K562 (cell line): Measurements from ENCODE around the gene PUS3. TPM values are rescaled to one million over a fixed set of nuclear protein-coding genes. Genes with fewer than 3 reads are reported as not detected.

Experiments used
- ARID3A ChIP-seq: IDR thresholded peaks from 2 replicates; pipeline ENCODE4 v1.6.1; 2012; ENCODE audit warnings: low read depth, low read length, improper control_type of control experiment, borderline replicate concordance
- HDAC6 ChIP-seq: IDR thresholded peaks from 2 replicates; pipeline ENCODE4 v1.6.1; 2012; ENCODE audit warnings: low read depth, mild to moderate bottlenecking, control low read depth, inconsistent platforms, low read length, moderate library complexity
- MCM7 ChIP-seq, 2 experiments: fragments of 450-650 bp; IDR thresholded peaks; 2 replicates each; pipeline ENCODE4 v1.6.1; 2016 to 2018
- TCFL5 ChIP-seq: fragments of 250-450 bp; sonication (Bioruptor Pico); conservative IDR thresholded peaks from 2 replicates; pipeline ENCODE4 v1.6.1; 2021; ENCODE audit warnings: mild to moderate bottlenecking, moderate library complexity, matching md5 sums
- TFAP4 ChIP-seq: sonication (generic); formaldehyde crosslinking; IDR thresholded peaks from 2 replicates; pipeline ENCODE4 v1.8.0; 2022; ENCODE audit warnings: missing genetic modification reagents, mild to moderate bottlenecking, moderate library complexity, borderline replicate concordance
- TSHZ1 ChIP-seq: fragments of 250-450 bp; sonication (Bioruptor Pico); IDR thresholded peaks from 2 replicates; pipeline ENCODE4 v1.4.0; 2020; ENCODE audit warnings: mild to moderate bottlenecking, moderate library complexity
- ZNF75A ChIP-seq: fragments of 450-650 bp; formaldehyde crosslinking; IDR thresholded peaks from 2 replicates; pipeline ENCODE4 v1.4.0; 2020; ENCODE audit warnings: mild to moderate bottlenecking
- polyA plus RNA-seq, 8 experiments: library from polyadenylated mRNA; depleted of rRNA in 4 of 8; stranded (reverse) in 5 of 8; unstranded in 3 of 8; fragments of >200 nt; fragmentation: Nextera tagmentation in 2 of 8; fragmentation: Illumina TruSeq in 1 of 8; extraction: Ambion mirVana in 2 of 8; extraction: Trizol in 1 of 8; gene quantifications; 2 replicates each; pipeline versions ENCODE4 v1.2.1 to v1.2.3, GENCODE V29; 2011 to 2014; ENCODE audit warnings: inconsistent platforms in 1 of 8, missing spikeins in 1 of 8
- total RNA-seq, 7 experiments: library from RNA; depleted of rRNA in 6 of 7; stranded (reverse); fragments of >200 nt in 6 of 7; fragmentation: Illumina TruSeq in 2 of 7; extraction: Trizol in 2 of 7; gene quantifications; 2 replicates each; pipeline versions ENCODE4 v1.2.1 to v1.2.3, GENCODE V29; 2011 to 2021; ENCODE audit warnings: low replicate concordance in 1 of 7
- TF ChIP-seq, protein P1 (sequence below), 2 experiments: IDR thresholded peaks; 2 replicates each; pipeline ENCODE4 v1.6.1; 2012; ENCODE audit warnings: improper control_type of control experiment in 2 of 2, low read depth in 2 of 2, low read length in 2 of 2, borderline replicate concordance in 1 of 2
- TF ChIP-seq, protein P2 (sequence below): fragments of 250-450 bp; sonication (Bioruptor Pico); IDR thresholded peaks from 2 replicates; pipeline ENCODE4 v1.8.0; 2022; ENCODE audit warnings: inconsistent platforms, mild to moderate bottlenecking, moderate library complexity, borderline replicate concordance
- TF ChIP-seq, protein P3 (sequence below): fragments of 200-800 bp; sonication (Bioruptor generic); IDR thresholded peaks from 2 replicates; pipeline ENCODE4 v1.6.1; 2016; ENCODE audit warnings: missing genetic modification characterization, missing compliant biosample characterization

Gene PUS3
- total and polyA plus RNA-seq, 9 of the 15 experiments (the other 6 are each of a cell fraction or from before 2014, with no cell fraction given), result 16.5 to 49.2 (median 35.9) TPM

DNA sequence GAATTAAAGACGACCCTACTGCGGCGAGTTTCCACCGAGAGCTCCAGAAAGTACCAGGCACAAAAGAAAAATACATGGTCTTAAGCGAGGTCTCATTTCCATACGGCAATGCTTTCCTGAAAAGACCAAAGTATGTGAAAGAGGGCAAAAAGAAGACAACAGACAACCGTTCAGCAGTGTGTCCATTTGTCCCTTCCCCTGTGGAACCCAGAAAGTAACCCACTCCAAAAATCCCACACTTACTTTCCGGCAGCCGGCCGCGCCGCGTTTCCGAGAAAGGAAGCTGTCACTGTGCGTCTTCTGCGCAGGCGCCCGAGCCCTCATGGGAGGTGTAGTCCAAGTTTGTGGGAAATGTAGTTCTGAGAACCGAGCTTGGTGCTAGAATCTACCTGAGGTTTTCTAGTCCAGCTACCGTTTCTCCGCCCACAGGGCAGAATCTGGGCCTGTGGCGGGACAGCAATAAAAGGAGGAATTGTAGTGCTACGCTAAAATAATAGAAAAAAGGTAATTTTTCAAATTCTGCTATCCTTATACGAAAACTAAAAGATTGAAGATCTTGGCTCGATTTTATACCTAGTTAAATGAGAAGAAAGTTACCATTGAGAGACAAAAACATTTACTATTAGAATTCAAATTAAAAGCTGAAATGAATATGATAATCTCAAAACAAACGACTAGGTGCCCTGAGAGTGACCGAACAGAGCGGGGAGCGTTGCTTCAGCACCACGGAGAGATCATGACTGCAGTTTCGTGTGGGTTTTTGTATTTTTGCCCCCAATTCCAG, at the start of gene PUS3 (continued):
- peak; percentile 20; the same call in 1 of the 2 replicates for TF ChIP-seq TFAP4 (CRISPR knock-in tag)
- TF ChIP-seq ZNF75A (CRISPR knock-in tag), result no peak
- TF ChIP-seq TCFL5 (CRISPR knock-in tag), result no peak
- no peak for TF ChIP-seq TSHZ1
- TF ChIP-seq, protein P1, sequence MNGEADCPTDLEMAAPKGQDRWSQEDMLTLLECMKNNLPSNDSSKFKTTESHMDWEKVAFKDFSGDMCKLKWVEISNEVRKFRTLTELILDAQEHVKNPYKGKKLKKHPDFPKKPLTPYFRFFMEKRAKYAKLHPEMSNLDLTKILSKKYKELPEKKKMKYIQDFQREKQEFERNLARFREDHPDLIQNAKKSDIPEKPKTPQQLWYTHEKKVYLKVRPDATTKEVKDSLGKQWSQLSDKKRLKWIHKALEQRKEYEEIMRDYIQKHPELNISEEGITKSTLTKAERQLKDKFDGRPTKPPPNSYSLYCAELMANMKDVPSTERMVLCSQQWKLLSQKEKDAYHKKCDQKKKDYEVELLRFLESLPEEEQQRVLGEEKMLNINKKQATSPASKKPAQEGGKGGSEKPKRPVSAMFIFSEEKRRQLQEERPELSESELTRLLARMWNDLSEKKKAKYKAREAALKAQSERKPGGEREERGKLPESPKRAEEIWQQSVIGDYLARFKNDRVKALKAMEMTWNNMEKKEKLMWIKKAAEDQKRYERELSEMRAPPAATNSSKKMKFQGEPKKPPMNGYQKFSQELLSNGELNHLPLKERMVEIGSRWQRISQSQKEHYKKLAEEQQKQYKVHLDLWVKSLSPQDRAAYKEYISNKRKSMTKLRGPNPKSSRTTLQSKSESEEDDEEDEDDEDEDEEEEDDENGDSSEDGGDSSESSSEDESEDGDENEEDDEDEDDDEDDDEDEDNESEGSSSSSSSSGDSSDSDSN (IDR thresholded peaks at IDR 0.05; ENCODE audit: borderline replicate concordance in 1 of 2, low read depth in 2 of 2, low read length in 2 of 2), result no peak
- TF ChIP-seq MCM7 (IDR thresholded peaks at IDR 0.05), result no peak
- TF ChIP-seq HDAC6, result no peak
- TF ChIP-seq, protein P2, sequence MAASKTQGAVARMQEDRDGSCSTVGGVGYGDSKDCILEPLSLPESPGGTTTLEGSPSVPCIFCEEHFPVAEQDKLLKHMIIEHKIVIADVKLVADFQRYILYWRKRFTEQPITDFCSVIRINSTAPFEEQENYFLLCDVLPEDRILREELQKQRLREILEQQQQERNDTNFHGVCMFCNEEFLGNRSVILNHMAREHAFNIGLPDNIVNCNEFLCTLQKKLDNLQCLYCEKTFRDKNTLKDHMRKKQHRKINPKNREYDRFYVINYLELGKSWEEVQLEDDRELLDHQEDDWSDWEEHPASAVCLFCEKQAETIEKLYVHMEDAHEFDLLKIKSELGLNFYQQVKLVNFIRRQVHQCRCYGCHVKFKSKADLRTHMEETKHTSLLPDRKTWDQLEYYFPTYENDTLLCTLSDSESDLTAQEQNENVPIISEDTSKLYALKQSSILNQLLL, result no peak
- no peak for TF ChIP-seq ARID3A
- TF ChIP-seq, protein P3, sequence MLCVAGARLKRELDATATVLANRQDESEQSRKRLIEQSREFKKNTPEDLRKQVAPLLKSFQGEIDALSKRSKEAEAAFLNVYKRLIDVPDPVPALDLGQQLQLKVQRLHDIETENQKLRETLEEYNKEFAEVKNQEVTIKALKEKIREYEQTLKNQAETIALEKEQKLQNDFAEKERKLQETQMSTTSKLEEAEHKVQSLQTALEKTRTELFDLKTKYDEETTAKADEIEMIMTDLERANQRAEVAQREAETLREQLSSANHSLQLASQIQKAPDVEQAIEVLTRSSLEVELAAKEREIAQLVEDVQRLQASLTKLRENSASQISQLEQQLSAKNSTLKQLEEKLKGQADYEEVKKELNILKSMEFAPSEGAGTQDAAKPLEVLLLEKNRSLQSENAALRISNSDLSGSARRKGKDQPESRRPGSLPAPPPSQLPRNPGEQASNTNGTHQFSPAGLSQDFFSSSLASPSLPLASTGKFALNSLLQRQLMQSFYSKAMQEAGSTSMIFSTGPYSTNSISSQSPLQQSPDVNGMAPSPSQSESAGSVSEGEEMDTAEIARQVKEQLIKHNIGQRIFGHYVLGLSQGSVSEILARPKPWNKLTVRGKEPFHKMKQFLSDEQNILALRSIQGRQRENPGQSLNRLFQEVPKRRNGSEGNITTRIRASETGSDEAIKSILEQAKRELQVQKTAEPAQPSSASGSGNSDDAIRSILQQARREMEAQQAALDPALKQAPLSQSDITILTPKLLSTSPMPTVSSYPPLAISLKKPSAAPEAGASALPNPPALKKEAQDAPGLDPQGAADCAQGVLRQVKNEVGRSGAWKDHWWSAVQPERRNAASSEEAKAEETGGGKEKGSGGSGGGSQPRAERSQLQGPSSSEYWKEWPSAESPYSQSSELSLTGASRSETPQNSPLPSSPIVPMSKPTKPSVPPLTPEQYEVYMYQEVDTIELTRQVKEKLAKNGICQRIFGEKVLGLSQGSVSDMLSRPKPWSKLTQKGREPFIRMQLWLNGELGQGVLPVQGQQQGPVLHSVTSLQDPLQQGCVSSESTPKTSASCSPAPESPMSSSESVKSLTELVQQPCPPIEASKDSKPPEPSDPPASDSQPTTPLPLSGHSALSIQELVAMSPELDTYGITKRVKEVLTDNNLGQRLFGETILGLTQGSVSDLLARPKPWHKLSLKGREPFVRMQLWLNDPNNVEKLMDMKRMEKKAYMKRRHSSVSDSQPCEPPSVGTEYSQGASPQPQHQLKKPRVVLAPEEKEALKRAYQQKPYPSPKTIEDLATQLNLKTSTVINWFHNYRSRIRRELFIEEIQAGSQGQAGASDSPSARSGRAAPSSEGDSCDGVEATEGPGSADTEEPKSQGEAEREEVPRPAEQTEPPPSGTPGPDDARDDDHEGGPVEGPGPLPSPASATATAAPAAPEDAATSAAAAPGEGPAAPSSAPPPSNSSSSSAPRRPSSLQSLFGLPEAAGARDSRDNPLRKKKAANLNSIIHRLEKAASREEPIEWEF (CRISPR knock-in tag), result no peak
